GM18511 (cell line): ENCODE measurements around the gene MRFAP1.

Experiments
- ATAC-seq: cut with Tn5 transposase; IDR thresholded peaks from one replicate; pipeline ENCODE4 v1.9.1; 2021; ENCODE audit warnings: mild to moderate bottlenecking, moderate library complexity; ENCODE audit not compliant: unreplicated experiment

Gene MRFAP1

DNA sequence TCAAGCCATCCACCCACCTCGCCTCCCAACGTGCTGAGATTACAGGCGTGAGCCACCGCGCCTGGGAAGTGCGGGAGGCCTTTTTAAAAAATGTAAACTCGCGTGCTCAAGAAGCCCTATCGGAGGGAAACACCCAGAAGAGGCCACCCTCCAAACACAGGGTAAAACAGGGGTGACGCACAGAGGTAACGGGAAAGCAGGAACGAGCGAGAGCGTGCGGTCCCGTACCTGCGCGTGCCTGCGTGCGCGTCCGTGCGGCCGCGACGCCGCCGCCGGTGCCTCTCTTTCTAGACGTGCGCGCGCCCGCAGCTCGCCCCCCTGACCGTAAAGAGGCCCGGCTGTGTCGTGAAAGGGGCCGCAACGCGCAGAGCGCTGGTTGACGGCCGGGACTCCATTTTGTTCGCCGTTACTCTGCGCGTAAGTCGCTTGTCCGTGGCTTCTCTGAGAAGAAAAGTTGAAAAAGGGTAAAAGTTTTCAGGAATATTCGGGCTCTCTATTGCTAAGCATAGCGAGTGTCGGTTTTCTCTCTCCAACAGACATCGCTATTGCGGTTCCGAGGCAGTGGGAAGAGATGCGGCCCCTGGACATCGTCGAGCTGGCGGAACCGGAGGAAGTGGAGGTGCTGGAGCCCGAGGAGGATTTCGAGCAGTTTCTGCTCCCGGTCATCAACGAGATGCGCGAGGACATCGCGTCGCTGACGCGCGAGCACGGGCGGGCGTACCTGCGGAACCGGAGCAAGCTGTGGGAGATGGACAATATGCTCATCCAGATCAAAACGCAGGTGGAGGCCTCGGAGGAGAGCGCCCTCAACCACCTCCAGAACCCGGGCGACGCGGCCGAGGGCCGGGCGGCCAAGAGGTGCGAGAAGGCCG is at the start of gene MRFAP1:
MRFAP1 (plus strand) TSS at position 394 of the 872 bp plus-strand sequence; CDS start at position 572, 178 bp downstream.
- peak; percentile 82 for ATAC-seq

DNA sequence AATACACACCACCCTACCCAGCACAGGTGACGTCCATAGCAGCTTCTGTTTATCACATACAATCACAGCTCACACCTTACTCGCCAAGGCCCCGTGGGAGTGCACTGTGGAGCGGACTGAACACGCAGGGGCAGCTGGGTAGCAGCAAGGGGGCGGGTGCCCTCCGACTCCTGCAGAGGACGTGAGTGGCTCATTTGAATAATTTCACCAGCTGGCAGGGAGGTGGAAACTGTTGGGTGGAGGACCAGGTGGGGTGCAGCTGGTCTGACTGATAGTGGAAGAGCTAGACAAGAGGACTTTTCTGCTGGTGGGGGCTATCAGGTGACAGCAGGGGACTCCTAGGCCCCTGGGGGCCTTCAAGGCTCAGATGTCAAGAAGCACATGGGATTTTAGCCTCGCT is 49.2 kb upstream of the MRFAP1 start:
- ATAC-seq: no peak

DNA sequence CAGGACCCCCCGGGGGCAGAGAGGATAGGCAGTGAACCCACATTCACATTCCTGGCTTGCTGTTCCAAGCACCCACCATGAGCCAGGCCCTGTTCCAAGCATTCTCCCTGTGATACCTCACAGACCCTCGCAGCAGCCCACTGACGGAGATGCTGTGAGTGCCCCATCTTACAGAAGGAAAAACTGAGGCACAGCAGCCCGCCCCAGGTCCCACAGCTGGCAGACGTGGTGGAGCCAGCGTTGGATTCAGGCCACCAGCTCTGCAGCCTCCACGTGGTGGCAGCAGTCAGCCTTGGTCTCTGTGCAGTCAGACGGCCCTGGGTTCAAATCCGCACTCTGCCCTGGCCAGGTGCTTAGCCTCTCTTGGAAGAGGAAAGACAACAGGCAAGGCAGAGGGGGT is 48.7 kb upstream of the MRFAP1 start:
- no peak for ATAC-seq

DNA sequence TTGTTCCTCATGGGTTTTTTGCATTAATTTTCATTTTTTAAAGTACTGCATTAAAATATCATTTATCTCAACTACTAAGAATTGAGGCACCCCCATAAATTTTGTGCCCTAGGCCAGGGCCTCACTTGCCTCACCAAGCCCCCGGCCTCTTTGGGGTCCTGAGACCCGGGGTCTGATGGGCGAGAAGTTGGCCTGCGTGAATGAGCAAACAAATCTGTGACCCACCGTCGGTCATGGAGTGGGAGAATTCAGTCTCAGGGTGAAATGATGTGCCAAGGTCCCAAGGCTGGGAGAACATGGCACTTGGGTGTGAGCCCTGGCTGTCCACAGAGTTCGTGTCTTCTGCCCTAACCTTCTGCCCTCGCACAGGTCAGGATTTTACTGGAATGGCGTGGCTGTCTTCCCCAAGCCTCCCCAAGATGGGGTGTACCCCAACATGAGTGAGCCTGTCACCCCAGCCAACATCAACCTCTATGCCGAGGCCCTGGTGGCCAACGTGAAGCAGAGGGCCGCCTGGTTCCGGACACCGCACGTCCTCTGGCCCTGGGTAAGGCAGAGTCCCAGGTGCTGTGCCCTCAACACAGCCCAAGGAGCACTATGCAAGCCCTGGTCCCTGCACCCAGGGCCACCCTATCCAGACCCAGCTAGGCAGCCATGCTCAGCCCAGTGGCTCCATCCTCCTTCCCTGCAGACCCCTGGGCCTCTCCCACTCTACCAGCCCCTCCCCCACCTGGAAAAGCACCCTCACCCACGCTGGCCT is 47.5 kb upstream of the MRFAP1 start:
- no peak for ATAC-seq

DNA sequence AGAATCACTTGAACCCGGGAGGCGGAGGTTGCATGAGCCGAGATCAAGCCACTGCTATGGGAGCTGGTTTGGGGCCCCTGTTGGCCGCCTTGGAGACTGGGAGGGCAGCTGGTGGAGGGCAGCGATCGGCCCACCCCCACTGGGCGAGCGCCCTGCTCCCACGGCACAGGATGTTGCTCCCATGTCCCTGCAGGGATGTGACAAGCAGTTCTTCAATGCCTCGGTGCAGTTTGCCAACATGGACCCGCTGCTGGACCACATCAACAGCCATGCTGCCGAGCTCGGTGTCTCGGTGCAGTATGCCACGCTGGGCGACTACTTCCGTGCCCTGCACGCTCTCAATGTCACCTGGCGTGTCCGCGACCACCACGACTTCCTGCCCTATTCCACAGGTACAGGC is 46.1 kb upstream of the MRFAP1 start:
- ATAC-seq: no peak

DNA sequence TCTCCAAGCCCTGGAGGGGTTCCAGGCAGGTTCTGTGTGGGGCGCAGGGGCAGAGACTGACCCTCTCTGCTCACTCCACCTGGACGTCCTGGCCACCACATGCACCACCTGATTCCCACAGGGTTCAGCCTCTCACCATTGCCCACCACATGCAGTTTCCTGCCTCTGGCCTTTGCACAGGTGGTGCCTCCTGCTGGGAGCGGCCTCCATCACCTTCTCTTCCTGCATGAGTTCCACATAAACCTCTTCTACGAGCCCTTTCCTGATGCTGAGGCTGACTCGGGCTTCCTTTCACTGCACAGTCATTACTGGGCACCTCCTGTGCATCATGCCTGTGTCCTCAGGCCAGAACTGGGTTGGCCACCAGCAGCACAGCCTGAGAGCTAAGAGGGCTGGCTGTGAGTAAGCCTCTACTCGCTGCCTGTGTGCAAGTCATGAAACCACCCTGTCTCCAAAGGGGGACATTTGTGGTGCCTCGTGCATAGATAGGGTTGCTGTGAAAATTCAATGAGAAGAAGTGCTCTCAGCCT is 45.6 kb upstream of the MRFAP1 start:
- ATAC-seq: no peak

DNA sequence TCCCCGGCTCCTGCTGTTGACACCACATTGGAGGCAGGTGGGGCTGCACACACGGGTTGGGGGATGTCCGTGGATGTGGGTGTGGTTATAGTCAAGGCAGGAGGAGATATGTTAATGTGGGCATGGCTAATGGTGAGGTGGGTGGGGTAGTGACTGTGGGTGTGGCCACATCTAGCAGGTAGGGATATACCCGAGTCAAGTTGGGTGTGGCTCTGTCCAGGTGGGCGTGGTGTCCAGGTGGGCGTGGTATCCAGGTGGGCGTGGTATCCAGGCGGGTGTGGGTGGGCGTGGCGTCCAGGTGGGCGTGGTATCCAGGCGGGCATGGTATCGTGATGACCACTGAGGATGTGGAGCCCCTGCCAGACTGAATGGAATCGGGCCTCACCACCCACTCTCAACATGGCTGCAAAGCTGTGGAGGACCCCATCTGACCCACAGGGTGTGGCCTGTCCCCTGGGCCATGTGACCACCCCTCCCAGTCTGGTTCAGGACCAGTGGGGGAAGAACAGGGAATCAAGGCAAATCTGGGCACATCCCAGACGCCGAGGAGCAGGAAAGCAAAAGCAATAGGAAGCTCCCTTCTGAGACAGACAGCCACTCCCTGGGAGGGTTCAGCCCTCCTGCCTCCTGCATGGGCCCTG is 44.5 kb upstream of the MRFAP1 start:
- no peak for ATAC-seq

DNA sequence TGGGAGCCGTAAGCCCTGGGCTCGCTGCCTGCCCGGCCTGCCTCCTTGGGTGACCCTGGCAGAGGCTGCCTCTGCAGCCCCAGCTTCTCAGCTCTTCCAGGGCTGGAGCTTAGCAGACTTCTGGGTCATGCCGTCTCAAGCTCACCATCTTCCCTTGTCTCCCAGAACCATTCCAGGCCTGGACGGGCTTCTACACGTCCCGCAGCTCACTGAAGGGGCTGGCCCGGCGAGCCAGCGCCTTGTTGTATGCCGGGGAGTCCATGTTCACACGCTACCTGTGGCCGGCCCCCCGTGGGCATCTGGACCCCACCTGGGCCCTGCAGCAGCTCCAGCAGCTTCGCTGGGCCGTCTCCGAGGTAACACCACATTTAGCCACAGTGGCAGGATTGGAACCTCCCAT is 43.5 kb upstream of the MRFAP1 start:
- ATAC-seq: no peak

DNA sequence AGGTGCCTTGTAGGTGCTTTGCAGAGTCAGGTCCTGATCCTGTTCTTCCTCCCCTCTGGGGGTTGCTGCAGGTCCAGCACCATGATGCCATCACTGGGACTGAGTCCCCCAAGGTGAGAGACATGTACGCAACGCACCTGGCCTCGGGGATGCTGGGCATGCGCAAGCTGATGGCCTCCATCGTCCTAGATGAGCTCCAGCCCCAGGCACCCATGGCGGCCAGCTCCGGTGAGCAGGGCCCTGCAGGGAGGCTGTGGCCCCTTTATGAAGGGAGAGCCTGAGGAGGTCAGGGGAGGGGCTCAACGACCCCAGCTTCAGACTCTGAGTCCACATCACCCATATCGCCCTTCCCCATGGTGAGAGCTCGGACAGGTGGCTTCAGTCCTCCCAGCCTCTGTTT is 42.4 kb upstream of the MRFAP1 start:
- no peak for ATAC-seq

DNA sequence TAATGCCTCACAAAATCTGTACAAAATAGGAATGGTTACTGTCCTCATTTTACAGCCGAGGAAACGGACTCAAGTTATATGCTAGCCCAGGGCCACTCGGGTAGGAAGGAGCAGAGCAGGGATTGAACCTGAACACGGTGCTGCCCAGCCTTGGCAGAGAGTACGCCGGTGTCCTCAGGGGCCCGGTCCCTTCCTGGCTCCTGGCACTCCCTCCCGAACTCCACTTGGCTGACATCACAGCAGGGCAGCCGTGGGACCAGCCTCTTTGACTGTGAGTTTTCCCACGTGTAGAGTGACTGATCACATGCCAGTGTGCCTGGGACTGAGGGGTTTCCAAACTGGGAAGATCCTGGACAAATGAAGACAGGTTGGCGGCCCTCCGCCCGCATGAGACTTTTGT is 41.8 kb upstream of the MRFAP1 start:
- ATAC-seq: no peak

DNA sequence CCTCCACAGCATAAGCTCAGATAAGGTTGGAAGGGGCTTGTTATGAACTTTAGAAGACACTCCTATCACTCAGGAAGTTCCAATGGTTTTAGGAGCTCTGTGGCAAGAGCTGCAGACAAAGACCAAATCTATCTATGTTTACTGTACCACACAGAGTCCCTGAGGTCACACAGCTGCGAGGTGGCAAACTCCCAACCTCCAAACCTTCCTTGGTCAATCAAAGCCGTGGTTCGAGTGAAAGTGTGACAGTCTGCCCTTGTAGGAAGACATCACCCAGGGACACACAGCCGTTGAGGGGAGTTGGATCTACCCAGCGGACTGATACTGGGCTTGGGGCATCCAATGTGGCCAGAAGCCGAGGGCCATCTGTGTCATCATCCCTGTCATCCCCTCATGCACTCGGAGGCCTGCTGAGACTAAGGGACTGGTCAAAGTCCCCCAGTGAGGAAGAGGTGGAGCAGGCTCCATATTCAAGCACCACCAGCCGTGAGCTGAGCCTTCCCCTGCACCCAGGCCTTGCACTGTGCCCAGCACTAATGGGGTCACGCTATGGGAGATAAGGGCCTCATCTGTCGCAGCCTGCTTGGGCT is 38.7 kb upstream of the MRFAP1 start:
- ATAC-seq: no peak

DNA sequence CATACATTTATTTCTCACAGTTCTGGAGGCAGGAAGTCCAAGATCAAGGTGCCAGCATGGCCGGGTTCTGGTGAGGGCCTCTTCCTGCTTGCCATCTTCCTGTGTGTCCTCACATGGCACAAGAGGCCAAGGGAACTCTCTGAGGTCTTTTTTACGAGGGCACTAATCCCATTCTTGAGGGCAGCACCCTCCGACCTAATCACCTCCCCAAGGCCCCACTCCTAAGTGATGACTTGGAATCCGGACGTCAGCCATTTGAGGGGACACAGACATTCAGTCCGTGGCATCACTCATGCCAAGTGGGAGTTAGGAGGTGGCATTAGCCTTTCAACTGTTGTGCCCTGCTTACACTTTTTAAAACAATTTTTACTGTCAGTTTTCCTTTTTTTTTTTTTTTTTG is 38.2 kb upstream of the MRFAP1 start:
- no peak for ATAC-seq

DNA sequence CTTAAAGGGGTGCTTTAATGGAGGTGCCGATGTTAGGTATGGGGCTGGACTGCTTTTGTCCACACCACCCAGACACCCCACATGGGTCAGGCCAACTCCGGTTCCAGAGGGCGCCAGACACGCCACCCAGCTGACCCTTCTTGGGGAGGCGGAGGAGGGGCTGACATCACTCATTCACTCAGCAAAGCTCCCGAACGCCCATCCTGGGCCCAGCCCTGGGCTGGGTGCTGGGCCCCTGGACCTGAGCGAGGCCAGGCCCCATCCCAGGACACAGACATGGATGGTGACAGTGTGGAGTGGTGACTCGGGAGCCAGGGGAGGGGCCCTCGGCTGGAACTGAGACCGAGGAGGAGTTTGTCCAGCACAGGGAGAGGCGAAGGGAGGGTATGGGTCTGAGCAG is 37.4 kb upstream of the MRFAP1 start:
- no peak for ATAC-seq

DNA sequence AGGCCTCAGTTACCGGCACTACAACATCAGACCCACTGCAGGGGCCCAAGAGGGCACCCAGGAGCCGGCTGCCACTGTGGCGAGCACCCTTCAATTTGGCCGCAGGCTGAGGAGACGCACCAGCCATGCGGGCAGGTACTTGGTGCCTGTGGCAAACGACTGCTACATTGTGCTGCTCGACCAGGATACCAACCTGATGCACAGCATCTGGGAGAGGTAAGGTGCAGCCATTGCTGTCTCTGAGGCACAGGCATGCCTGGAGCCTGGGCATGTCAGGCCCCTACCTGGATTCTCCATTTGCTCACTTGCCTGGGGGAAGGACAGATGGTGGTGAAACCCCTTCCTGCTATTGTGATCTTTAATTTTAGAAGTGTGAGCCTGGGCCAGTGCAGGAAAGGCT is 35.4 kb upstream of the MRFAP1 start:
- no peak for ATAC-seq

DNA sequence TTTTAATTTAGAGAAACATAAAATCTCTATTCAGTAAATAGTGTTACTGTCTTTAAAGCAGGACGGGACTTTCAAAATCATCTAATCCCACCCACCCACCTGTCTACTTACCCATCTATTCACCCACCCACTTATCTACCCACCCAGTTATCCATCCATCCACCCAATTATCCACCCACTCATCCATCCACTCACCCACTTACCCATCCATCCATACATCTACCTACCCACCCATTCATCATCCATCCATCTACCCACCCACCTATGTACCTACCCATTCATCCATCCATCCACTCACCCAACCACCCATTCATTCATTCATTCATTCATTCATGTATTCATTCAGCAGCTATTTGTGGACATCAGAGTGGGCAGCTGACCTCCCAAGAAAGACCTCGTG is 34.9 kb upstream of the MRFAP1 start:
- ATAC-seq: no peak

DNA sequence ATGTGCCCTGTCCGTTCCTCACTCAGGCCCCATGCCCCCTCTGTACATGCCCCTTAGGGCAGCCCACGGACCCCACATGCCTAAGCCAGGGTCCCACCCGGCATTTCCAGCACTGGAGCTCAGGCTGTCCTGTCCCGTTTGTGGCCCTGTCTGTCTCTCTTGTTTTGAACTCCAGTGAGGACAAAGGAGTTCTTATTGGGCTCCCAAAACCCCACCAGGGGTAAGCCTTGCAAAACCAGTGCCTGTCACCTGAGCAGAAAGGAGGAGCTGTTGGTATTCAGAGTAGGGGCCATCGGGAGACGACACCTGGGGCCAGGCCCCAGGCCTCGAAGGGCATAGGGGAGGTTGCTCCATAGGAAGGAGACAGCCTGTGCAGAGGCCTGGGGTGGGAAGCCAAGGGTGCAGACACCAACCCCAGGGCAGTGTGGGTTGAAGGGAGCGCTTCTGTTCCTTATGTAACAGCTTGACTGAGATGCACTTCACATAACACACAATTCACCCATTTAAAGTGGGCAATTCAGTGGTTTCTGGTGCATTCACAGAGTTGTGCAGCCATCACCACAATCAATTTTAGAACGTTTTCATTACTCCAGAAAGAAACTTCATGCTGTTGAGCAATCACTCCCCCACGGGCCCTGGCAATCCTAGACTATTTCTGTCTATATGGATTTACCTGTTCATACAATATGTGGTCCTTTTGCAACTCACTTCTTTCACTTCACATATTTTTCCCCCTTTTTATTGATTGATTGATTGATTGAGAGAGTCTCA is 33.8 kb upstream of the MRFAP1 start:
- no peak for ATAC-seq

DNA sequence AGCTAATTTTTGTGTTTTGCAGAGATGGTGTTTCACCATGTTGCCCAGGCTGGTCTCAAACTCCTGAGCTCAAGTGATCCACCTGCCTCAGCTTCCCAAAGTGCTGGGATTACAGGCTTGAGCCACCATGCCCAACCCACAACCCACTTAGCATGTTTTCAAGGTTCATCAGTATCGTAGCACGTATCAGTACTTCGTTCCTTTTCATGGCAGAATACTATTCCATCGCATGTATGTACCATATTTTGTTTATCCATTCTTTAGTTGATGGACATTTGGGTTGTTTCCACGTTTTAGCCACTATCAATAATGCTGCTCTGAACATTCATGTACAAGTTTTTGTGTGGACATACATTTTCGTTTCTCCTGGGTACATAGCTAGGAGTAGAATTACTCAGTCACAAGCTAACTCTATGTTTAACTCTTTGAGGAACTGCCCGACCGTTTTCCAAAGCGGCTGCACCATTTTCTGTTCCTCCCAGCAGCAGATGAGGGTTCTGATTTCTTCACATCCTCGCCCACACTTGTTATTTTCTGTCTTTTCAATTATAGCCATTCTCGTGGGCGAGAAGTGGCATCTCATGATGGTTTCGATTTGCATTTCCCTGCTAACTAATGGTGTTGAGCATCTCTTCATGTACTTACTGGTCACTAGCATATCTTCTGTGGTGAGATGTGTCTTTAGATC is 33.0 kb upstream of the MRFAP1 start:
- no peak for ATAC-seq

DNA sequence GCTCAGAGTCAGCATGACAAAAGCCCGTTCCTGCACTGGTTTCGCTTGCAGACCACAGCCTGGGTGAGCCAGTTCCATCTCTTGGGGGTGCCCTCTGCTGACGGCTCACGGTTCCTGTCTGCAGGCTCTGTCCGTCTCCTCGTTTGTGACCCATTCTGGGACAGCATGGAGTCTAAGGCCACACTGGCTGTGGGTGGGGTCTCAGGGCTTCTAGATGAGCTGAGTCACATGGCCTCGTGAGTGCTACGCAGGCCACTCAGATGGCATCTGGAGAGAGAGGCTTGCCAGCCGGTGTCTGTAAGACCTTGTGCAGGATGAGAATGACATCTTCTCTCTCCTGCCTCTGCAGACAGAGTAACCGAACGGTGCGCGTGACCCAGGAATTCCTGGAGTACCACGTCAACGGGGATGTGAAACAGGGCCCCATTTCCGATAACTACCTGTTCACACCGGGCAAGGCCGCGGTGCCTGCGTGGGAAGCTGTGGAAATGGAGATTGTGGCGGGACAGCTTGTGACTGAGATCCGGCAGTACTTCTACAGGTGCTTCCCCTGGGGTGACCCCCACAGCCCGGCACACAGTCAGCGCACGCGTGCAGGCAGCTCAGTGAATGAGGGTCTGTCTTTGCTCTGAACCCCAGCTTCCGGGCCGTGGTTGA is 31.6 kb upstream of the MRFAP1 start:
- ATAC-seq: no peak

DNA sequence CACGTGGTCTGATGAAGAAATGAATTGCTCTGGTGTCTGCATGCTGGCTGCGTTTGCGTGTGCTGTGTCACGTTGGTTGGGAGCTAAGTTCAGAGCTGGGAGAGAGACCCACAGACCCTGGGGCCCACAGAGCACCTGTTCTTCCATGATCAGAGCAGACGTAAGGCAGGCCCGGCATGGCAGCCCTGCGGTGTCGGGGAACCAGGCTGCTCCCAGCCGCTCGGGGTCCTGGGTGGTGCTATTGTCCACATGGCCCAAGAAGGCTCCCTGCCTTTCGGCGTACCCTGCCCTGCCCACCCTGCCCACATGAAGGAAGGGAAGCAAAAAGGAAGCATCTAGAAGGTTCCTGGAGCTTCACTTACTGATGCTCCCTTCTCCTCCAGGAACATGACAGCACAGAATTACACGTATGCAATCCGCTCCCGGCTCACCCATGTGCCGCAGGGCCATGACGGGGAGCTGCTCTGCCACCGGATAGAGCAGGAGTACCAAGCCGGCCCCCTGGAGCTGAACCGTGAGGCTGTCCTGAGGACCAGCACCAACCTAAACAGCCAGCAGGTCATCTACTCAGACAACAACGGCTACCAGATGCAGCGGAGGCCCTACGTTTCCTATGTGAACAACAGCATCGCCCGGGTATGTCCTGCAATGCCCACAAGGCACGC is 30.9 kb upstream of the MRFAP1 start:
- no peak for ATAC-seq
